Fibroblast of villous mesenchyme (primary cell): ENCODE results near the gene GFAP. TPM values are rescaled to one million over a fixed set of nuclear protein-coding genes. Genes with fewer than 3 reads are reported as not detected.

Experiments used
- DNase-seq: peaks from one replicate; pipeline ENCODE4 v3.0.0-alpha.2; 2010; ENCODE audit warnings: low read depth
- H3K4me3 ChIP-seq: 2 replicates; pipeline ENCODE4 v1.5.1; 2011; ENCODE audit warnings: low read depth, mild to moderate bottlenecking, low read length
- total RNA-seq: library from RNA; depleted of rRNA; stranded (reverse); fragments of >200 nt; gene quantifications from 2 replicates; pipeline ENCODE4 v1.2.3, GENCODE V29; 2012
- TF ChIP-seq, protein P1 (sequence below): IDR thresholded peaks from 2 replicates; pipeline ENCODE4 v1.5.1; 2012; ENCODE audit warnings: low read depth, mild to moderate bottlenecking, low read length; ENCODE audit not compliant: insufficient read depth

The GFAP gene
- total RNA-seq, 1 donor: 0.86 TPM

GRCh38 chr17:44919885-44920564 is 4.7 kb upstream of the GFAP start:
- TF ChIP-seq, protein P1, sequence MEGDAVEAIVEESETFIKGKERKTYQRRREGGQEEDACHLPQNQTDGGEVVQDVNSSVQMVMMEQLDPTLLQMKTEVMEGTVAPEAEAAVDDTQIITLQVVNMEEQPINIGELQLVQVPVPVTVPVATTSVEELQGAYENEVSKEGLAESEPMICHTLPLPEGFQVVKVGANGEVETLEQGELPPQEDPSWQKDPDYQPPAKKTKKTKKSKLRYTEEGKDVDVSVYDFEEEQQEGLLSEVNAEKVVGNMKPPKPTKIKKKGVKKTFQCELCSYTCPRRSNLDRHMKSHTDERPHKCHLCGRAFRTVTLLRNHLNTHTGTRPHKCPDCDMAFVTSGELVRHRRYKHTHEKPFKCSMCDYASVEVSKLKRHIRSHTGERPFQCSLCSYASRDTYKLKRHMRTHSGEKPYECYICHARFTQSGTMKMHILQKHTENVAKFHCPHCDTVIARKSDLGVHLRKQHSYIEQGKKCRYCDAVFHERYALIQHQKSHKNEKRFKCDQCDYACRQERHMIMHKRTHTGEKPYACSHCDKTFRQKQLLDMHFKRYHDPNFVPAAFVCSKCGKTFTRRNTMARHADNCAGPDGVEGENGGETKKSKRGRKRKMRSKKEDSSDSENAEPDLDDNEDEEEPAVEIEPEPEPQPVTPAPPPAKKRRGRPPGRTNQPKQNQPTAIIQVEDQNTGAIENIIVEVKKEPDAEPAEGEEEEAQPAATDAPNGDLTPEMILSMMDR: peak; percentile 92
- no peak overlapping the region for H3K4me3 ChIP-seq
- peak; percentile 83 for DNase-seq

- no peak overlapping the region for H3K4me3 ChIP-seq
- no peak for DNase-seq
- TF ChIP-seq, protein P1: no peak
Measured at GRCh38 chr17:44919411-44919810, 4.1 kb upstream of the GFAP start.

- H3K4me3 ChIP-seq: no peak overlapping the region
- TF ChIP-seq, protein P1: no peak
- DNase-seq: no peak
Measured at GRCh38 chr17:44918006-44918405, 2.7 kb upstream of the GFAP start.

DNA sequence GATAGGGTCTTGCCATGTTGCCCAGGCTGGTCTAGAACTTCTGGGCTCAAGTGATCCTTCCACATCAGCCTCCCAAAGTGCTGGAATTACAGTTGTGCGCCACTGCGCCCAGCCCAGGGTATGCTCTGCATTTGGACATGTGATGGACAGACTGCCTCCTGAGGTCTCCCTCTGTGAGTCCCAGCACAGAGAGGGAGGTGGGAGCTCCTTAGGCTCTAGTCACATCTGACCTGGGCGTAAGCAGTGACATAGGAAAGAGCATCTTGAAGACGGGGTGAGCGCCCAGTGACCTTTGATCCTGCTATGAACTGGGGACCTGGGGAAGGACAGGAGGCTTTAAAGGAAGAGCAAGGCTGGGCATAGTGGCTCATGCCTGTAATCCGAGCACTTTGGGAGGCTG is 2.2 kb upstream of the GFAP start:
- TF ChIP-seq, protein P1: no peak
- no peak overlapping the region for H3K4me3 ChIP-seq
- no peak for DNase-seq

DNA sequence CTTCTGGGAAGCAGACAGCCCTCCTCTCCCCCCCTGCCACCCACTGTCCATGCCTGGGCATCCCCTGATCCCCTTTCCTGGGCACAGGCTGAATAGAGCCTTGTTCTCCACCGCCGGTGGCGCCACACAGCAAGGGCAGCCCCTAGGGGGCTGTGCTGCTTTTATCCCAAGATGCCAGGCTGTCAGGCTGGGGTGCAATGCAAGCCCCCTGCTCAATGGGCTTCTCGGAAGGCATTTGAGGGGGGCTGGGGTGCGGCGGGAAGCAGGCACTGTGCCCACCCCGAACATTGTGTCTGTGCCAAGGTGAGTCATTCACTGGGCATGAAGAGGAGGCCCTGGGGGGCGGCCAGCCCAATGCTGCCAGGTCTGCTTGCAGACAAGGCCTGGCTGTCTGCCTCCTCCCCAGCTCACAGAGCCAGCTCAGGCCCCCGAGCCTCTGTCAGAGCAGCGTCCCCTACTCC is 1.5 kb upstream of the GFAP start:
- TF ChIP-seq, protein P1: no peak
- no peak overlapping the region for H3K4me3 ChIP-seq
- no peak for DNase-seq

DNA sequence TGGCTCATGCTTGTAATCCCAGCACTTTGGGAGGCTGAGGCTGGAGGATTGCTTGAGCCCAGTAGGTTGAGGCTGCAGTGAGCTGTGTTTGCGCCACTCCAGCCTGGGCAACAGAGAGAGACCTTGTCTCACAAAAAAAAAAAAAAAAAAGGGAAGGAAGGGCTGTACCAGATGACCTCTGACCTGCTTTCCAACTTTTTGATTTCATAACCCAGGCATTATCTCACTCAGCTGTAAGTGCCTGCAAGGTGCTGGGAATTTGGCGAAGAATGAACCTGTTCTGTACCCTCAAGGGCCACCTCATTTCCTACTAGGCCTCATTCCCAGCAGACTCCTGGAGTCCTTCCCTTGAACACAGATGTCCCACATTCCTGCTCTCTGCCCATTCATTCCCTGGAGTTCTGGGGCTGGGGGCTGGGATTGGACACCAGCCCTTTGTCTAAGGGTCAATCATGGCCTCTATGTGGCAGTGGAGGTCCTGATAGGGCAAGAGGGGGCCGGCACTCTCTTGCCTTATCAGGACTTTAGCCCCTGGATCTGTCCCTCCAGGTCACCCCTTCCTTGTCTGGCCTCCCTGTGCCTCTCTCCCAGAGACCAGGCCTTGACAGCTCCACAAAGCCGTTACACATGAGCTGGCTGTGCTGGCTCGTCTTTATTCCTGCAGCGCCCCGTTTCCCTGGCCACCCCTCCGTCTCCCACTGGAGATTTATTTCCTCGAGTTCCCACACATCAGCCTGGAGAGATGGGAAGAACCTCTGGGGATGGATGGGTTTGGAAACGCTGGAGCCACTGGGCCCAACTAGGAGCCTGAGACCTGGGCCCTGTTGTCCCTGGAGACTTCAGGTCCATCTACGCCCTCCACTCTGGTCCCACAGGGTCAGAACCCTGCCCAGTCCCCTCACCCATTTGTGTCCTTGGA is 821 bp upstream of the GFAP start:
- H3K4me3 ChIP-seq: no peak overlapping the region
- no peak for DNase-seq
- TF ChIP-seq, protein P1: no peak
